ENCODE results near the gene CHCHD3. TPM values are rescaled to one million over a fixed set of nuclear protein-coding genes. Genes with fewer than 3 reads are reported as not detected.

CHCHD3 gene
- total and polyA plus RNA-seq, 9 of the 15 experiments (the other 6 are each of a cell fraction or from before 2014, with no cell fraction given) = 66.2 to 279 (median 204) TPM

GRCh38 chr7:132770055-132770454 is 311.8 kb downstream of the CHCHD3 start:
- Histone ChIP-seq H3K27ac (ENCODE audit: extremely low read depth, low read depth, low read length) (no peak overlapping the region), H3K4me3 (no peak overlapping the region), H3K27me3 (ENCODE audit: control insufficient read depth in 2 of 2, insufficient read depth in 2 of 2, low read length in 2 of 2) (peaks cover 23 to 24% of the 10 kb centered on the region in 2 experiments), H3K9ac (ENCODE audit: insufficient read depth in 1 of 2, low read depth in 2 of 2, low read length in 2 of 2) (no peak overlapping the region), H4K20me1 (replicated peaks; ENCODE audit: control insufficient read depth, insufficient read depth, low read length) (no peaks in the 10 kb centered on the region), H2AFZ (ENCODE audit: low read depth, low read length) (no peak overlapping the region), H3K4me1 (replicated peaks in 1 of 2; ENCODE audit: control insufficient read depth in 2 of 2, insufficient read depth in 2 of 2, low read length in 2 of 2) (no peaks in the 10 kb centered on the region), H3K9me3 (replicated peaks; ENCODE audit: control insufficient read depth, insufficient read depth, low read depth, low read length) (no peaks in the 10 kb centered on the region; the same call in 1 of the 2 replicates), H3K79me2 (ENCODE audit: control insufficient read depth, insufficient read depth, low read length) (no peaks in the 10 kb centered on the region), H3K9me1 (ENCODE audit: control insufficient read depth, insufficient read depth, low read length) (no peaks in the 10 kb centered on the region), H3K36me3 (ENCODE audit: control insufficient read depth, insufficient read depth, low read length) (no peaks in the 10 kb centered on the region), H3K4me2 (ENCODE audit: insufficient read depth, low read length) (no peak overlapping the region)
- intact Hi-C loops (cut with micrococcal nuclease) (no loop called here), in situ Hi-C loops (cut with MboI) (no loop called here)
- DNase-seq (ENCODE audit: extremely low read depth in 1 of 4, low spot score in 3 of 4) = peak in 2 of 4 experiments; percentile 41 to 49
- no TSS peak for BruUV-seq (replicated peaks)
- POLR2A ChIA-PET = no interaction called here
- CTCF ChIA-PET (ENCODE audit: low intra/inter-chr PET ratio) = no interaction called here
- ATAC-seq = no peak
- TF ChIP-seq NFYB (IDR thresholded peaks at IDR 0.05; ENCODE audit: extremely low read depth, insufficient read length) (peak; percentile 21), RAD51 (IDR thresholded peaks at IDR 0.05; ENCODE audit: borderline replicate concordance, low read depth) (peak; percentile 42; the same call in 1 of the 2 replicates), PATZ1 (CRISPR knock-in tag; IDR thresholded peaks at IDR 0.05; ENCODE audit: borderline replicate concordance) (no peak), USF1 (CRISPR knock-in tag; IDR thresholded peaks at IDR 0.05) (peak; percentile 83), XRCC4 (IDR thresholded peaks at IDR 0.05; ENCODE audit: extremely low read depth, insufficient read depth, insufficient read length) (no peak), USF2 (CRISPR knock-in tag; IDR thresholded peaks at IDR 0.05) (peak; percentile 65), ZNF41 (CRISPR knock-in tag; conservative IDR thresholded peaks at IDR 0.05) (no peak)
- FAIRE-seq = no peak
- 0% methylated on average over 2 of the region's 2 CpGs for WGBS (ENCODE audit: insufficient coverage, low coverage, missing lambda C conversion rate)

All from K562 (cell line).